Keratinocyte (primary cell): ENCODE data around the gene TWSG1. TPM values are rescaled to one million over a fixed set of nuclear protein-coding genes. Genes with fewer than 3 reads are reported as not detected.
"Not testable (repeated sequence)": the region's sequence is repeated elsewhere in the genome, so short reads cannot be mapped to it uniquely, and the experiment has no call there.

Experiments used
- DNase-seq: peaks from one replicate; pipeline ENCODE4 v3.0.0-alpha.2; 2011; ENCODE audit warnings: low read depth, missing footprints, low spot score
- FAIRE-seq: peaks from 2 replicates; lab custom pipeline; 2011; peaks lifted over from hg19 to GRCh38; lab: Jason Lieb, UNC
- H2AFZ ChIP-seq: 2 replicates; pipeline ENCODE4 v1.6.0; 2012; ENCODE audit warnings: low read length, control low read depth, inconsistent platforms; ENCODE audit not compliant: control insufficient read depth
- H3K27ac ChIP-seq: 2 replicates; pipeline ENCODE4 v1.5.1; 2011; ENCODE audit warnings: low read length; ENCODE audit not compliant: control insufficient read depth, insufficient read depth
- H3K27me3 ChIP-seq: 3 replicates; pipeline ENCODE4 v1.6.0; 2011; ENCODE audit warnings: low read length; ENCODE audit not compliant: control insufficient read depth, insufficient read depth; ENCODE audit errors: extremely low read depth
- H3K36me3 ChIP-seq, 2 experiments: 2 replicates in 1 of 2; 3 replicates in 1 of 2; pipeline ENCODE4 v1.5.1; 2011; ENCODE audit warnings: low read length in 2 of 2, mild to moderate bottlenecking in 1 of 2; ENCODE audit not compliant: control insufficient read depth in 2 of 2, insufficient read depth in 2 of 2; ENCODE audit errors: extremely low read depth in 1 of 2
- H3K4me1 ChIP-seq: 3 replicates; pipeline ENCODE4 v1.5.1; 2011; ENCODE audit warnings: low read length; ENCODE audit not compliant: control insufficient read depth, insufficient read depth; ENCODE audit errors: extremely low read depth
- H3K4me2 ChIP-seq: 3 replicates; pipeline ENCODE4 v1.6.0; 2011; ENCODE audit warnings: low read depth, low read length; ENCODE audit not compliant: control insufficient read depth, insufficient read depth; ENCODE audit errors: extremely low read depth
- H3K4me3 ChIP-seq, 3 experiments: fragments of 200-600 bp in 1 of 3; sonication (generic) in 1 of 3; 2 replicates in 2 of 3; 3 replicates in 1 of 3; pipeline ENCODE4 v1.5.1; 2011 to 2016; ENCODE audit warnings: low read length in 3 of 3, mild to moderate bottlenecking in 3 of 3, control low read depth in 2 of 3, inconsistent platforms in 1 of 3, low read depth in 1 of 3, mixed read lengths in 1 of 3, mixed run types in 1 of 3, moderate library complexity in 1 of 3; ENCODE audit not compliant: control insufficient read depth in 2 of 3, insufficient read depth in 2 of 3; ENCODE audit errors: extremely low read depth in 1 of 3
- H3K79me2 ChIP-seq: 2 replicates; pipeline ENCODE4 v1.6.0; 2012; ENCODE audit warnings: low read length; ENCODE audit not compliant: control insufficient read depth, insufficient read depth
- H3K9ac ChIP-seq: 3 replicates; pipeline ENCODE4 v1.6.0; 2011; ENCODE audit warnings: low read length; ENCODE audit not compliant: control insufficient read depth, insufficient read depth; ENCODE audit errors: extremely low read depth
- H3K9me1 ChIP-seq: 3 replicates; pipeline ENCODE4 v1.6.0; 2011; ENCODE audit warnings: low read length; ENCODE audit not compliant: control insufficient read depth, insufficient read depth; ENCODE audit errors: extremely low read depth
- H3K9me3 ChIP-seq: 2 replicates; pipeline ENCODE4 v1.5.1; 2012; ENCODE audit warnings: low read depth, low read length; ENCODE audit not compliant: control insufficient read depth
- H4K20me1 ChIP-seq: 3 replicates; pipeline ENCODE4 v1.6.0; 2011; ENCODE audit warnings: low read length; ENCODE audit not compliant: control insufficient read depth, insufficient read depth; ENCODE audit errors: extremely low read depth
- CTCF ChIP-seq, 3 experiments: IDR thresholded peaks in 1 of 3; conservative IDR thresholded peaks in 1 of 3; optimal IDR thresholded peaks in 1 of 3; 2 replicates in 2 of 3; 3 replicates in 1 of 3; pipeline versions ENCODE3 to v1.5.1; 2011; ENCODE audit warnings: low read length in 3 of 3, mild to moderate bottlenecking in 3 of 3, moderate library complexity in 2 of 3, control low read depth in 1 of 3, inconsistent platforms in 1 of 3; ENCODE audit not compliant: insufficient read depth in 2 of 3; ENCODE audit errors: extremely low read depth in 1 of 3
- EZH2 ChIP-seq: IDR thresholded peaks from one replicate; pipeline ENCODE4 v1.6.1; 2012; ENCODE audit warnings: inconsistent platforms, mild to moderate bottlenecking, low read length, moderate library complexity
- dilution Hi-C: fragments of 300-500 bp; cut with MboI; formaldehyde crosslinking; loops from one replicate; pipeline ENCODE4 v1.7.0; 2020; ENCODE audit warnings: low sequenced_read_pairs; ENCODE audit not compliant: extremely low pct_ligation_motif_present
- polyA plus RNA-seq, 5 experiments: library from polyadenylated mRNA; depleted of rRNA in 3 of 5; stranded (reverse) in 3 of 5; stranded (forward) in 1 of 5; unstranded in 1 of 5; fragments of >200 nt; gene quantifications; 1 replicate in 1 of 5; 2 replicates in 3 of 5; 3 replicates in 1 of 5; pipeline versions ENCODE4 v1.2.1 to v1.2.3, GENCODE V29; 2011 to 2012; ENCODE audit warnings: missing spikeins in 2 of 5, low read depth in 1 of 5, low replicate concordance in 1 of 5

Gene TWSG1
- polyA plus RNA-seq, 1 donor (not counting 4 experiments of a cell fraction or from before 2014, with no cell fraction given): 46.9 TPM

- Histone ChIP-seq H3K27ac (no peak overlapping the region), H3K4me1 (peaks cover 9% of the 10 kb centered on the region), H3K4me2 (no peak overlapping the region), H3K9me1 (no peaks in the 10 kb centered on the region), H3K27me3 (no peaks in the 10 kb centered on the region), H3K36me3 (peaks cover 0 to 1% of the 10 kb centered on the region in 2 experiments), H3K4me3 (no peak overlapping the region), H4K20me1 (no peaks in the 10 kb centered on the region), H3K9ac (no peak overlapping the region), H3K79me2 (no peaks in the 10 kb centered on the region), H2AFZ (no peak overlapping the region), H3K9me3 (no peaks in the 10 kb centered on the region)
- TF ChIP-seq EZH2 (no peak), CTCF (optimal IDR thresholded peaks at IDR 0.05 in 1 of 3, IDR thresholded peaks at IDR 0.05 in 1 of 3, conservative IDR thresholded peaks at IDR 0.05 in 1 of 3; ENCODE audit: extremely low read depth in 1 of 3, insufficient read depth in 2 of 3, low read length in 3 of 3) (no peak)
- DNase-seq (no peak), FAIRE-seq (no peak)
- dilution Hi-C loops: no loop called here
Observed at GRCh38 chr18:9401176-9401575, 66.6 kb downstream of the TWSG1 start.

- H3K79me2 ChIP-seq, dilution Hi-C loops, DNase-seq, H3K9me1 ChIP-seq, H3K36me3 ChIP-seq, H3K27ac ChIP-seq, FAIRE-seq, H2AFZ ChIP-seq, H3K9ac ChIP-seq, H3K9me3 ChIP-seq, H3K4me2 ChIP-seq, H4K20me1 ChIP-seq, H3K4me1 ChIP-seq, H3K27me3 ChIP-seq, H3K4me3 ChIP-seq: not testable (repeated sequence)
Observed at GRCh38 chr18:9402358-9403007, 67.9 kb downstream of the TWSG1 start.
